ENCODE data around the gene EPG5.
A peak's percentile ranks its signal among the peaks of the same experiment; 100 is the strongest.
"Not testable (repeated sequence)": the region's sequence is repeated elsewhere in the genome, so short reads cannot be mapped to it uniquely, and the experiment has no call there.

EPG5 gene, protein sequence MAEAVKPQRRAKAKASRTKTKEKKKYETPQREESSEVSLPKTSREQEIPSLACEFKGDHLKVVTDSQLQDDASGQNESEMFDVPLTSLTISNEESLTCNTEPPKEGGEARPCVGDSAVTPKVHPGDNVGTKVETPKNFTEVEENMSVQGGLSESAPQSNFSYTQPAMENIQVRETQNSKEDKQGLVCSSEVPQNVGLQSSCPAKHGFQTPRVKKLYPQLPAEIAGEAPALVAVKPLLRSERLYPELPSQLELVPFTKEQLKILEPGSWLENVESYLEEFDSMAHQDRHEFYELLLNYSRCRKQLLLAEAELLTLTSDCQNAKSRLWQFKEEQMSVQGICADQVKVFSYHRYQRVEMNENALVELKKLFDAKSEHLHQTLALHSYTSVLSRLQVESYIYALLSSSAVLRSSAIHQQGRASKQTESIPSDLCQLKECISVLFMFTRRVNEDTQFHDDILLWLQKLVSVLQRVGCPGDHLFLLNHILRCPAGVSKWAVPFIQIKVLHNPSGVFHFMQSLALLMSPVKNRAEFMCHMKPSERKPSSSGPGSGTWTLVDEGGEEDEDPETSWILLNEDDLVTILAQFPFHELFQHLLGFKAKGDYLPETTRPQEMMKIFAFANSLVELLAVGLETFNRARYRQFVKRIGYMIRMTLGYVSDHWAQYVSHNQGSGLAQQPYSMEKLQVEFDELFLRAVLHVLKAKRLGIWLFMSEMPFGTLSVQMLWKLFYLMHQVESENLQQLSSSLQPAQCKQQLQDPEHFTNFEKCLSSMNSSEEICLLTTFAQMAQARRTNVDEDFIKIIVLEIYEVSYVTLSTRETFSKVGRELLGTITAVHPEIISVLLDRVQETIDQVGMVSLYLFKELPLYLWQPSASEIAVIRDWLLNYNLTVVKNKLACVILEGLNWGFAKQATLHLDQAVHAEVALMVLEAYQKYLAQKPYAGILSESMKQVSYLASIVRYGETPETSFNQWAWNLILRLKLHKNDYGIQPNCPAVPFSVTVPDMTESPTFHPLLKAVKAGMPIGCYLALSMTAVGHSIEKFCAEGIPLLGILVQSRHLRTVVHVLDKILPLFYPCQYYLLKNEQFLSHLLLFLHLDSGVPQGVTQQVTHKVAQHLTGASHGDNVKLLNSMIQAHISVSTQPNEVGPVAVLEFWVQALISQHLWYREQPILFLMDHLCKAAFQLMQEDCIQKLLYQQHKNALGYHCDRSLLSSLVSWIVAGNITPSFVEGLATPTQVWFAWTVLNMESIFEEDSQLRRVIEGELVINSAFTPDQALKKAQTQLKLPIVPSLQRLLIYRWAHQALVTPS (N-terminal part only)

DNA sequence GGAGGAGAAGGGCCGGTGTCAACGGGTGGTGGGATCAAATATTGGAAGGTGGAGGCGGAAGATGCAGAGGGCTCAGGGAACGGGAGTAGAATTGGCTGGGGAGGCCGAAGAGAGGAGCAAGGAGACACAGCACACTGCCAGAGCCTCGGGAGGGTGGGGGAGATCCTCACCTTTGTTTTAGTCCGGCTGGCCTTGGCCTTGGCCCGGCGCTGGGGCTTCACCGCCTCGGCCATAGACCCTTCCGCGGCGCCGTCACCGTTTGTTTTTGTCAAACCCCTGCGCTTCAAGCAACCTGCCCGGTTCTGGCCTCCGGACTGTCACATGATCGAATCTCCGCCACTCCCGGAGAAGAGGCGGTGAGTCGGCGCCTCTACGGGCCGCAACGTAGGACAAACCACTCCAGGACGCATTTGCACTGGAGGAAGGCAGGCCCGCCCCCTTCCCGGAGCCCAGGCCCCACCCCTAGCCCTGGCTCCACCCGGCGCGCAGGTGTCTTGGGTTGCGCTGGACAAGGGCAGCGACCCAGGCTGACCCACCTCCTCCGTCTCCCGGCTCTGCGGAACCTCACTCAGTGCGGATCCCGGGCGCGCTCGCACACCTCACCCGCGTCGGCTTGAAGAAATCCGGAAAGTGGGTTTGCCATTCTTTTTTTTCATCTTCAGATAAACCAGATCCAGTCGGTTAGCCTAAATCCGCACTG lies at the start of gene EPG5:
EPG5 (minus strand) TSS at position 323 of the 700 bp plus-strand sequence; CDS start at position 233, 90 bp downstream.
- peak; percentile 65 for FAIRE-seq

DNA sequence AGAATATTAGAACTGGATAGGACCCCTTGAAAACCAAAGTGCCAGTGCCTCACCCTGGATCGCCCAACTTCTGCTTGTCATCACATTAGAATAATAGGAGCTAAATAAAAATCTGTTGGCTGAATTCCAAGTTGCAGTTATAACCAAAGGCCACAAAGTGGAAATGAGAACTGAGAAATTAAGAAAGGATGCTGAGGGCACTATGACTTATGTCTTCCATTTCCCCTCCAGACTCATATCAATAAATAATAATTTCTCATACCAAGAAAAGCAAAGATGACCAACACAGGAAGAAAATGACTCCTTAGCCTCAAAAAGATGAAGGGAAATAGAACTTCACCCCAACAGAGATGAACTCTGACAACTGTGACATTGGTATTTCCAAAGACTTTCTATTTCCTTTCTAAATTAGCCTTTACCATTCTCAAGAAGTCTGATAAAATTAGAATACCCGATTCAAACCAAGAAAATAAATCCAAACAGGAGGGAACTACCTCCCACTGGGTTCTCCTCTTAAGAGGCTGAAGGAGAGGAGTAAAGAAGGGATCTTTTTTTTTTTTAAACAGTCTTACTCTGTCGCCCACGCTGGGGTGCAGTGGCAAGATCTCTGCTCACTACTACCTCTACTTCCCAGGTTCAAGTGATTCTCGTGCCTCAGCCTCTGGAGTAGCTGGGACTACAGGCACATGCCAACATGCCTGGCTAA lies 46.5 kb upstream of the EPG5 start:
- no peak for FAIRE-seq

DNA sequence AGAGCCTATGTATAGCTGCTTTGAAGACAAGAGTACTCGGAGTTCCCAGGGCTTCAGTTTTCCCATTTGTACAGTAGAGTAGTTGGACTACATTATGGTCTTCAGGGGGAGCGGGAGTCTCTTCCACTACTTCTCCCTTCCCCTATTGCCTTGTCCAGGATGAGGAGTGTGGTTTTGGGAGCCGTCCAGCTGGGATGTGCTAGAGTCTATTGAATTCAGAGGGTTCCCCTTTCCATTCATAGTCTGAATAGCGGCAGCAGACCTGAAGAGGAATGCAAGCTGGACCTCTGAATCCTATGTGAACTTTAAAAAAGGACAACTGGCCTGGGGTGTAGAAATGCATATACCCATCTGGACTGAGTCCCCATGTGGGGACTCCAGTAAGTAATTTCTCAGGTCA lies 43.5 kb upstream of the EPG5 start:
- no peak for FAIRE-seq

DNA sequence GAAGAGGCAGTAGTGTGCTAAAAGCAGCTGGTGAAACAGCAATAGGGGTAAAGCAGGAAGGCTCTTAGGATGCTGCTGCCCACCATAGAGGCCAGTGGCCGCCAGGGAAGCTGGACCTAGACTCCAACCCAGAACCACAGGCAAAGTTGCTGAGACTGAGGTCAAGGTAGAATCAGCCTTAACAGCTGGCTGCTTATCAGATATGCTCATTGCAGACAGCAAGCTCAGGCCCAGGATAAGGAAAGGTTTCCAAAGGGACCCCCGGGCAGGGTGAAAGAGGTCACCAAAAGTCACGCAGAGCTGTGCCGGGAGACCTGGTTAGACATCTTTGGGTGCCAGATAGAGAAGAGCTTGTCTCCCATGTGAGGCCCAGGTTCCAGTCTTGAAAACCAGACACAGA lies 42.9 kb upstream of the EPG5 start:
- no peak for FAIRE-seq

DNA sequence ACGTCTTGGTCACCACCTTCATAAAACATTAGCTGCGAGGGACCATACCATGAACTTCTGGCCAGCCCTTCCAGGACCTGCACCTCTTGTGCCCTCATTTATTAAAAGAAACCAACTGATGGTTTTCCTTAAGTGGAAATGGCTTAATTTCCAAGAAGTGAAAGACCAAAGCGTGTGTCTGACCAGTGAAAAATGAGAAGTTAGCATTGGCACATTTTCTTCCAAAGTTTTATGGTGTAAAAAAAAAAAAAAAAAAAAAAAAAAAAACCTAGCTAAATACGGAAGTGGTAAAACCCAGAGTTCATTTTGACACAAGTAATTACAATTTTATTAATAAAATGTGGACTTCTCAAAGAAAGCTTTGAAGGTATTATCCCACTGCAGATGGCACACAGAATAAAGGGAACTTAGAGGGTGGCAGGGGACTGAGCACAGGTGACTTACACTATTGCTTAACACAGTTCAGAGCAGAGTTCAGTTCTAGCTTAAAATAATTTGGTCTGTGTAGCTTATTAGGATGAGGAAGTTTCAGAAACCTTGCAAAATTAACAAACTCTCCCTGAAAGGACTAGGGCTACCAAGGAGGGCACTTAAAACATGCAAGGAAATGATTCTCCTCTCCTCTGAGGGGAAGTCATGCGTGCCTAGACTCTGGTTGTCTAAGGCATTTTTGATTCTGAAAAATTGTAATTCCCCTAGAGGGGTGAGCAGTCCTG lies 42.2 kb upstream of the EPG5 start:
- no peak for FAIRE-seq

DNA sequence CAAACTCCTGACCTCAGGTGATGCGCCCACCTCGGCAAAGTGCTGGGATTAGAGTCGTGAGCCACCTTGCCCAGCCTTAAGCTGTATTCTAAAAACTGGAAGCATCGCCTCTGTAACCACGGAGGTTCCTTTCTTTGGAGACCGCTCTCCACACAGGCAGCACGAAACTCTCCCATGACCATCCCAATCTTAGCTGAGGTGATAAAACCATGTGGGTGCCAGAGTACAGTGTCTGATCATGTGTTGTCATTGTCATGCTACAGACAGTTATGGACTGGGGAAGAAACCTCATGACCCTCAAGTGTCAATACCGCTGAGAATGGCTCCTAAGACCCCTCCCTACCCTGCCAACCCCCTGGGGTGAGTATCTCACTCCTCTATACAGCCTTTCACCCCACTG lies 41.4 kb upstream of the EPG5 start:
- no peak for FAIRE-seq

DNA sequence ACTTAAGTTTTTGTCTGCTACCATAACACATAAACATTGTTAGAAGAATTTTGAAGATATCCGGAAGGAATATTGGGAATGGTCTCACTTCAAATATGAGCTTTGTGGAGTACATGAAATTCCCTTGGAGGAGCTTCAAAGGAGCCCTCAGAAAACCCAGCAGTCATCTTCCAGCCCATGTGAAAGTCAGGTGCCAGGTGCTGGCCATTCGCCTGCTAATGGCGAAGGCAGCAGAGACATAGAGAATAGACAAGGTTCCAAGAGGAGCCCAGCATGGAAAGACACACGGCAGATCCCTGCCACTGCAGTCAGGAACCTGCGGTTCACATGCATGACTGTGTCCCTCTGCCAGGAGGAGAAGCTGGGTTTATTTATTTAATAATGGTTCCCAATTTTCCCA lies 40.0 kb upstream of the EPG5 start:
- no peak for FAIRE-seq

DNA sequence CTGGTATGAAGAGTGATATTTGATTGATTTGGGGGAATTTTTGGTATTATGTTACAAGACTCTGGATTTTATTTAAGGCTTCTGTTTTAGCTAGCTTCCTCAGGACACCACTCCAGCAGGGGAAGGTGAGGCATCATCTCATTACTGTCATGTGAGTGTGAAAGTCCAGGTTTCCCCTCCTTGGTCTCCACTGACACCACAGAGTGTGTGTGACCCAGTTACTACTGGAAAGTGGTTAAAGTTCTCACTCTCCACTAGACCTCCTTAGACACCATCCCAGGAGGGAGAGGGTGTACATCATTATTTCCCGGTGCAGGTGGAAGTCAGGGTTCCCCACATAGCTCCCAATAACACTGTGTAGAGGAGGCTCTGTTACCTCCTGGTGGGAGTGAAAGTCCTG lies 35.8 kb upstream of the EPG5 start:
- FAIRE-seq, result no peak

DNA sequence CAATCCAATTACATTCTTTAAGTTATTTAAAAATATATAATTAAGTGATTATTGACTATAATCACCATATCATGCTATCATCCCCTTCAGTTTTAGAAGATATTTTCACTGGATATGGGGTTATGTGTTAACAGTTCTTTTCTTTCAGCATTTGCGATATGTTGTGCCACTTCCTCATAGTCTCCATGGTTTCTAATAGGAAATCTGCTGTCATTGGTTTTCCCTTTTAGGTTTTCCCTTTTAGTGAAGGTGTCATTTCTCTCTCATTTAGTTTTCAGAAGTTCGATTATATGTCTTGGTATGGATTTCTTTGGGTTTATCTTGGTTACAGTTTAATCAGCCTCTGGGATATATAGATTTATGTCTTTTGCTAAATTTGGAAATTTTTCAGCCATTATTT lies 34.8 kb upstream of the EPG5 start:
- FAIRE-seq, result no peak

DNA sequence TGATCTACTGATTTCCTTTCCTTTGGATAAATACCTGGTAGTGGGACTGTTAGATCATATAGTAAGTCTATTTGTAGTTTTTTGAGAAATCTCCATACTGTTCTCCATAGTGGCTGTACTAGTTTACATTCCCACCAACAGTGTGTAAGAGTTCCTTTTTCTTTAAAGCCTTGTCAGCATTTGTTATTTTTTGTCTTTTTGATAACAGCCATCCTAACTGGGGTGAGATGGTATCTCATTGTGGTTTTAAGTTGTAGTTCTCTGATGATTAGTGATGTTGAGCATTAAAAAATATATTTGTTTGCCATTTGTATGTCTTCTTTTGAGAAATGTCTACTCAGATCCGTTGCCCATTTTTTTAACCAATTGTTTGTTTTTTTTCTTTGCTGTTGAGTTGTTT lies 33.9 kb upstream of the EPG5 start:
- no peak for FAIRE-seq

DNA sequence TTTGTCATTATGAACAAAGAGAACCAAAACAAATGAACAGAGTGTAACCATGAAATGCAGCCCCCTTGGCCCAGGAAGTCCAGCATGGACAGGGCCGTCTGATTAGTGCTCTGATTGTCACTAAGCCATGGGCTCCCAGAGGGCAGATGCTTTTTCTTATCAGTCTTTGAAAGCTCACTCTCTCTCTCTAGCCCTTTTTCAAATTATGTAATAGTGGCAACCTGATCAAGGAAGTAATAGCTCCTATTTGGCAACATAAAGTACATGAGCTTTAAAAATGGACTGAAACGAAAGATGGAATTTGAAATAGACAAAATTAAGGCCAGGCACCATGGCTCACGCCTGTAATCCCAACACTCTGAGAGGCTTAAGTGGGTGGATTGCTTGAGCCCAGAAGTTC lies 32.4 kb upstream of the EPG5 start:
- no peak for FAIRE-seq

DNA sequence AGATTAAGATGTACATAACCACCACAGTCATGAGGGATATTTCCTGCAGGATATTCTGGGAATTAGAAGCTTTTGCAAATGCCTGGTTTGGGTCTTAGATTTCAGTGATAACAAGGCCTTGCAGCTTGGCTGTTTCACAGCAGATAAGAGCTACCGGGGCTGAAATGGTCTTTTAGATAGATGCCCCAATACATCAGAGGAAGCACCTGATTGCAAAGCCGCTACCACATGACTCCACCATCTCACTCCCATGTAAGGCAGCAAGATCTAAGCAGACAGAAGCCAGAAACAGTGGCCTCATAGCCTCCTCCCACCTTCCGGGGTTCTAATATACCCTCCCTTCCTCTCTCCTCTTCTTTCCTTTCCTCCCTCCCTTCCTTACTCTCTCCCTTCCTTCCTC lies 31.1 kb upstream of the EPG5 start:
- no peak for FAIRE-seq

DNA sequence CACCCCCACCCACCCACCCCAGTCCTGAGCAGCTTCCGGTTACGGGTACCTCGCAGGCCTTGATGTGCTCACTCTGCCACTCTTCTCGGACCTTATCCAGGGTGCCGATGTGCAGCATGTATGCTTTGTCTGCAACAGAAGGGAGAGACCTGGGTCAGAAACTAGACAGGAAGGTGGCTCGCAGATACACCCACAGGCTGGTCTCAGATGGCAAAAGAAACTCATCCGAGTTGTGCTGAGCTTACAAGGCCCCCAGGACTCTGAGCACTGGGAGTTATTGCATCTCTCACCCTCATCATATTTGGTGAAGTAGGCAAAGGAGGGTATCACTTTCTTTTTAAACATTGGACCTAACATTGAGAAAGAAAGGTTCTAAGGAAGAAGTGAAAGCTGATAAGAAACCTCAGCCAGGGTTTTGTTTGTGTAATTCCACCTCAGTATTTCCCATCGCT lies 30.6 kb upstream of the EPG5 start:
- no peak for FAIRE-seq

DNA sequence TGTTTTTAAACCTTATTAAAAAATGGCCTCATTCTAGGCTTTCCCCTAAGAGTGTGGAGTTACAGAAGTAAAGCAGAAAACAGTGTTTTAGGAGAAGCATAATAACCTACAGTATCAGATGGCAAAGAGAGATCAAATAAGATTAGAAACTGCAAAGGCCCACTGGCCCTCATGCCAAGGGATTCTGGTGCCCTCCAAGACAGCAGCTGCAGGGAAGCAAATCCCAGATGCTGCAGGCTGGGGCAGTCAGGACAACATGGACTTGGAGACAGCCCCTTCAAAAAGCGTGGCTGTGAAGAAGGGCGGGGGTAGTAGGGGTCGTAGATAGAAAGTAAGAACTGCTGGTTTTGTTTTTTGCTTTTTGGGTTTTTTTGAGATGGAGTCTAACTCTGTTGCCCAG lies 28.3 kb upstream of the EPG5 start:
- FAIRE-seq, result no peak

DNA sequence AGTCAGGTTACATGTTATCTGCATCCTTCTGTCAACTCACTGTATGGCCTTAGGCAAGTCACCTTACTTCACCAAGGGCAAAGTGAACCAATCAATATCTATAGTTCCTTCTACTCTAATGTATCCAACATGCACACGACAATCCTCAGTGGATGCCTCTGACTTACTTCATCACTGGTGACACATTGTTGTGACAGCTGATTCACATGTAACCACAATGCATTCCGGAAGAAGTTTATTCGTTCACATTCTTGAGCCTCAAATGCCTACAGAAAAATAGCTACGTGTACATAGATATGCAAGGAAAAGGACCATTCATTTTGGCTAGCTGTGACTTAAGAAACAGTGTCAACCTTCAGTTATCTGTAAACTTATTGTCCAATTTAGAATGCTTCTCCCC lies 26.3 kb upstream of the EPG5 start:
- FAIRE-seq, result no peak

DNA sequence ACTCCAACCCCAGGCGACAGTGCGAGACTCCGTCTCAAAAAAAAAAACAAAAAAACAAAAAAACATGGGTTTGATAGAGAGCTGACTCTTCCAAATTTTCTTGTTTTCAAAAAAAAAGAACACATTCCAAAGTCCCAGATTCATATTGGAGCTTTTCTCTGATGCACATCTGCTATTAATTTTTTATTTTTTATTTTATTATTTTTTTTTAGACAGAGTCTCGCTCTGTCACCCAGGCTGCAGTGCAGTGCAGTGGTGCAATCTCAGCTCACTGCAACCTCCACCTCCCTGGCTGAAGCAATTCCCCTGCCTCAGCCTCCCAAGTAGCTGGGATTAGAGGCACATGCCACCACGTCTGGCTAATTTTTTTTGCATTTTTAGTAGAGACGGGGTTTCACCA lies 25.4 kb upstream of the EPG5 start:
- not testable (repeated sequence) for FAIRE-seq

DNA sequence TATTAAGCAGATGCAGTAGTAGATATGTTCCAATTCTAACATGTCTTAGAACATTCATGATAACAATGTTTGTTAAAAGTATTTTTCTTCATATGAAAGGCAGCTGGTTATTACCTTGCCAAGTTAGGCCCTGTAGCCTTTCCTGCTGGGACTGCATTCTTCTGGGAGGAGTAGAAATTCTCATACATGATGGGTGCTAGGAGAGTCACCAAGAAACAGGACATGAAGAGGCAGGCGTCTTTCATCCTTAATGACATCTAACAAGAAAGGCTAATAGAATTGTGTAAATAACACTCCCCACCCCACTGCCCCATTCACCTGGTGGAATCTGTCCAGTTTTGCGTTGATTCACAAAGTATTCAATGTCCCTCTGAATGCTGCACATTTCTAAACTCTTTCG lies 24.7 kb upstream of the EPG5 start:
- no peak for FAIRE-seq

DNA sequence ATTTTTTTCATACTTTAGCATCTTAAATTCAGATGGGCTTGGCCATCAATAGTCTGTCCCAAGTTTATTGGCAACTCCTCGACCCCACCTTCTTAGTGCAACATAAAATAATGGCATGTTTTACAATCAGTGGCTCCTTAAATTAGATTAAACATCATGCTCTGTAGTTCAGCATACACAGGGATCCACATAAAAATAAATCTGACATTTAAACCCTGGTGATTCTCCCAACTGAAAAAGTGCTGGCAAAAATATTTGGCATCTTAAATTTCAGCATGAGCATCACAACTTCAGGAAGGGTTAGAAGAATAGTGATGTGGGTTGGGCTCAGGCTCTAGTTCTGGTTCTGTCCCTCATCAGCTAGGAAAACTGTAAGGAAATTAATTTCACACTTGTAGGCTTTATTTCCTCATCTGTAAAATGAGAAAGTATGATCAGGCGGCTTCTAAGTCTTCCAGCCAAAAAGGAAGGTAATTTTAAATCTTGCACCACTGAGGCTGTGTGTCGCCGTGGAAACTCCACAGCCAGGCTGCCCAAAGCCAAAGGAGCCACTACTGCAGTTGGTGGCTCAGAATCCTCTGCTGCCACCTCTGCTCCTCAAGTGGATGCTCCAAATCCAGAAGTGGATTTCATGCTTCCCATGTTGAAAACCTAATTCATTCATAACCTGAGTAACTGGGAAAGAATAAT lies 17.6 kb upstream of the EPG5 start:
- no peak for FAIRE-seq

DNA sequence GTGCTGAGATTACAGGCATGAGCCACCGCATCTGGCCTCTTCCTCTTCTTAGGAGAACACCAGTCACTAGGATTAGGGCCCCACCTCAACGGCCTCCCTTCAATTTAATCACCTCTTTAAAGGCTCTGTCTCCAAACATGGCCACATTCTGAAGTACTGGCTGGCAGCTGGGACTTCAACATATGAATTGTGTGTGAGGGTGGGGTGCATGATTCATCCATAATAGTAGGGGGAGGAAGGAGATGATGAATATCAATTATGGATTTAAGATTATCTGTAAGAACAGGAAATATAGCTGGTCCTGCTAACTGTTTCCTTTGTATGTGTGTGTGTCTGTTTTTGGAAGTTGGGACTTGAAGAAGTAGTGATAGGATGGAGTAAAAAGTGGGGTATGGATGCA lies 14.7 kb upstream of the EPG5 start:
- no peak for FAIRE-seq

DNA sequence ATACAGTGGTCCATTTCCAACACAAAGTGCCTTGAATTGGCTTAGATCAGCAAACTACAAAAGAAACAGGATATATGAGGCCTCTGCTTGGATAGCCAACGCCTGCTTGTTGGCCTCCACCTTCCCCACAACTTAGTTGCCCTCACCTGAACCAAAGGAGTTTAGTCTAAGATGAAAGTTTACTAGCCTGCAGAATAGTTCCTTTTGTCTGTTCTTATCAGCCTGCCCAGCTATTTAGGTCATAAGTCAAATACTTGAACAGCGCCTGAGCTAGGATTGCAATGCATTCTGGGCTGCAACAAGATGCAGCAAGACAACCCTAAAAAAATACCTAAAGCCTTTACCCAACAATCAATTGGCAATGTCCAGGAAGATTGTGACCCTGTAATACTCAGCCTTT lies 13.1 kb upstream of the EPG5 start:
- no peak for FAIRE-seq

DNA sequence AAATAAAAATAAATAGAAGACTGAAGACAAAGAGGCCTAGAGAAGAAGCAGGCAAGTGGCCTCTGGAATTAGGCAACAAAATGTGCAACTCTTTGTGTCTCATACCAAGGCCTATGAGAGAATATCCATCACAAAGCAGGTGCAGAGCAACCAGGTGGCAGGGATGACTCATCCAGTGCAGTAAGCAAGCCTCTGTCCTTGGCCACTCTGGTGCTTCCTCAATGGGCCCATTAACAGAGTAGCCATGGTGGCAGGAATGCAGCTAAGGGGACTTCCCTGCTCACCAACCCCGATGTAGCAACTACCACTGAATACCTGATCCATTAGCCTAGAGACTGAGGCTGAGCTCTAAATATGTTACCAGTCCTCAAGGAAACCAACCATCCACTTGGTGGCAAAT lies 11.0 kb upstream of the EPG5 start:
- no peak for FAIRE-seq
